Hepatocyte (in vitro differentiated cells): ENCODE results near the gene UPK3A.

Experiments used
- EZH2 ChIP-seq: fragments of 200-600 bp; sonication (generic); IDR thresholded peaks from 2 replicates; pipeline ENCODE4 v1.6.1; 2016; ENCODE audit warnings: antibody characterized with exemption, mild to moderate bottlenecking, borderline replicate concordance
- TF ChIP-seq, protein P1 (sequence below): fragments of 200-600 bp; sonication (generic); IDR thresholded peaks from 2 replicates; pipeline ENCODE4 v1.5.1; 2016; ENCODE audit warnings: antibody characterized with exemption, mild to moderate bottlenecking; ENCODE audit not compliant: poor library complexity

DNA sequence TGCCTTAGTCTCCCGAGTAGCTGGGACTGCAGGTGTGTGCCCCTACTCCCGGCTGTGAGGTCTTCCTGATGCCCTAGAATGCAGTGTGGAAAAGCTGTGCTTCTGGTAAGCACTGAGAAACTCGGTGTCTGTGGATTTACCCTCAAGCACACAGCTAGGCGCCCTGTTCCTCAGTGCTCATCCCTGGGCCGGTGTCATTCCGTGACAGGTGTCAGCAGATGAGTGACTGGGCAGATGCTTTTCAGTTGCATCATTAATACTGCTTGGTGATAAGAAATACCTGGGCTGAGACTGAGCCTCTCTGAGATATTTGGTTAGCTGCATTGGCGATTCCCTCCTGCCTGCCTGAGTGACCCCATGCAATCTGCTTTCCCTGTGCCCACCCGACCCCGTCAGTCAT, 46.7 kb downstream of the UPK3A start:
- TF ChIP-seq, protein P1, sequence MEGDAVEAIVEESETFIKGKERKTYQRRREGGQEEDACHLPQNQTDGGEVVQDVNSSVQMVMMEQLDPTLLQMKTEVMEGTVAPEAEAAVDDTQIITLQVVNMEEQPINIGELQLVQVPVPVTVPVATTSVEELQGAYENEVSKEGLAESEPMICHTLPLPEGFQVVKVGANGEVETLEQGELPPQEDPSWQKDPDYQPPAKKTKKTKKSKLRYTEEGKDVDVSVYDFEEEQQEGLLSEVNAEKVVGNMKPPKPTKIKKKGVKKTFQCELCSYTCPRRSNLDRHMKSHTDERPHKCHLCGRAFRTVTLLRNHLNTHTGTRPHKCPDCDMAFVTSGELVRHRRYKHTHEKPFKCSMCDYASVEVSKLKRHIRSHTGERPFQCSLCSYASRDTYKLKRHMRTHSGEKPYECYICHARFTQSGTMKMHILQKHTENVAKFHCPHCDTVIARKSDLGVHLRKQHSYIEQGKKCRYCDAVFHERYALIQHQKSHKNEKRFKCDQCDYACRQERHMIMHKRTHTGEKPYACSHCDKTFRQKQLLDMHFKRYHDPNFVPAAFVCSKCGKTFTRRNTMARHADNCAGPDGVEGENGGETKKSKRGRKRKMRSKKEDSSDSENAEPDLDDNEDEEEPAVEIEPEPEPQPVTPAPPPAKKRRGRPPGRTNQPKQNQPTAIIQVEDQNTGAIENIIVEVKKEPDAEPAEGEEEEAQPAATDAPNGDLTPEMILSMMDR = no peak
- TF ChIP-seq EZH2 = no peak
